H1 (cell line): ENCODE measurements around the gene LARP4. TPM values are rescaled to one million over a fixed set of nuclear protein-coding genes. Genes with fewer than 3 reads are reported as not detected.

Experiments used
- CTCF ChIA-PET: fragments of 300-600 bp; sonication (Branson Sonifier 250); formaldehyde crosslinking; loops from one replicate; lab custom pipeline; 2021; ENCODE audit not compliant: partially characterized antibody; lab: Charles Lee
- POLR2A ChIA-PET: fragments of 300-600 bp; sonication (Branson Sonifier 250); formaldehyde crosslinking; loops from one replicate; lab custom pipeline; 2021; ENCODE audit warnings: inconsistent platforms; ENCODE audit not compliant: partially characterized antibody; lab: Charles Lee
- DNase-seq, 2 experiments: peaks; one replicate each; pipeline versions ENCODE4 v3.0.0 to v3.0.0-alpha.2; 2010 to 2022; ENCODE audit warnings: low spot score in 2 of 2, low read depth in 1 of 2, mixed read lengths in 1 of 2
- FAIRE-seq: peaks from 2 replicates; lab custom pipeline; 2011; peaks lifted over from hg19 to GRCh38; lab: Jason Lieb, UNC
- H2AFZ ChIP-seq: 2 replicates; pipeline ENCODE4 v1.8.1; 2012; ENCODE audit warnings: low read length, inconsistent platforms
- H2AK5ac ChIP-seq: 2 replicates; pipeline ENCODE4 v1.6.1; 2013; ENCODE audit warnings: low read depth, low read length
- H2BK120ac ChIP-seq: replicated peaks from 2 replicates; pipeline ENCODE3; 2013; ENCODE audit warnings: low read depth, low read length, inconsistent platforms
- H2BK12ac ChIP-seq: 2 replicates; pipeline ENCODE4 v1.6.1; 2013; ENCODE audit warnings: low read depth, low read length
- H2BK15ac ChIP-seq: 2 replicates; pipeline ENCODE4 v1.6.1; 2013; ENCODE audit warnings: low read length
- H2BK20ac ChIP-seq: 2 replicates; pipeline ENCODE4 v1.6.1; 2013; ENCODE audit warnings: low read length
- H2BK5ac ChIP-seq: 2 replicates; pipeline ENCODE4 v1.6.1; 2013; ENCODE audit warnings: low read depth, low read length
- H3K14ac ChIP-seq: 2 replicates; pipeline ENCODE4 v1.6.1; 2013; ENCODE audit warnings: inconsistent platforms; ENCODE audit not compliant: insufficient read length
- H3K18ac ChIP-seq: 2 replicates; pipeline ENCODE4 v1.6.1; 2013; ENCODE audit warnings: low read length; ENCODE audit errors: extremely low read depth
- H3K23ac ChIP-seq: 2 replicates; pipeline ENCODE4 v1.6.1; 2013; ENCODE audit warnings: inconsistent platforms; ENCODE audit not compliant: insufficient read length
- H3K23me2 ChIP-seq: 2 replicates; pipeline ENCODE4 v1.6.1; 2013; ENCODE audit warnings: low read depth, low read length
- H3K27ac ChIP-seq: 2 replicates; pipeline ENCODE4 v1.6.1; 2011; ENCODE audit warnings: low read depth, low read length, inconsistent platforms
- H3K27me3 ChIP-seq, 4 experiments: replicated peaks in 1 of 4; 1 replicate in 1 of 4; 2 replicates in 3 of 4; pipeline versions ENCODE4 v1.6.1 to v1.8.1; 2011 to 2013; ENCODE audit warnings: low read length in 3 of 4, mild to moderate bottlenecking in 3 of 4, inconsistent platforms in 2 of 4, mixed read lengths in 2 of 4, moderate library complexity in 1 of 4; ENCODE audit not compliant: control insufficient read depth in 3 of 4, insufficient read depth in 3 of 4; ENCODE audit errors: extremely low read depth in 1 of 4
- H3K36me3 ChIP-seq, 4 experiments: 2 replicates each; pipeline versions ENCODE4 v1.6.1 to v1.8.1; 2011 to 2013; ENCODE audit warnings: mild to moderate bottlenecking in 4 of 4, low read length in 3 of 4, moderate library complexity in 2 of 4, control low read depth in 1 of 4, inconsistent platforms in 1 of 4; ENCODE audit not compliant: insufficient read depth in 4 of 4, control insufficient read depth in 2 of 4
- H3K4ac ChIP-seq: replicated peaks from 2 replicates; pipeline ENCODE3; 2013; ENCODE audit warnings: low read length, low read depth, mixed read lengths, inconsistent platforms; ENCODE audit not compliant: insufficient read length
- H3K4me1 ChIP-seq, 4 experiments: replicated peaks in 1 of 4; 1 replicate in 1 of 4; 2 replicates in 3 of 4; pipeline versions ENCODE4 v1.6.1 to v1.8.1; 2011 to 2013; ENCODE audit warnings: low read length in 3 of 4, inconsistent platforms in 2 of 4, mixed read lengths in 1 of 4; ENCODE audit not compliant: insufficient read depth in 4 of 4, control insufficient read depth in 3 of 4
- H3K4me2 ChIP-seq, 2 experiments: 2 replicates each; pipeline versions ENCODE4 v1.6.1 to v1.8.1; 2011 to 2013; ENCODE audit warnings: low read depth in 2 of 2, low read length in 2 of 2, control low read depth in 1 of 2, inconsistent platforms in 1 of 2, mild to moderate bottlenecking in 1 of 2; ENCODE audit not compliant: insufficient read depth in 1 of 2
- H3K4me3 ChIP-seq, 4 experiments: fragments of 200-600, 300-600 bp in 1 of 4; sonication (generic), shearing (Covaris generic), sonication (Bioruptor Twin) in 1 of 4; 2 replicates each; pipeline versions ENCODE4 v1.5.1 to v1.8.1; 2011 to 2016; ENCODE audit warnings: low read length in 4 of 4, low read depth in 3 of 4, control low read depth in 2 of 4, inconsistent platforms in 2 of 4, mild to moderate bottlenecking in 2 of 4, mixed read lengths in 1 of 4, moderate library complexity in 1 of 4; ENCODE audit not compliant: insufficient read depth in 2 of 4; ENCODE audit errors: extremely low read depth in 1 of 4
- H3K56ac ChIP-seq: replicated peaks from 2 replicates; pipeline ENCODE3; 2013; ENCODE audit warnings: low read depth, mild to moderate bottlenecking, mixed read lengths, low read length, inconsistent platforms; ENCODE audit not compliant: insufficient read length
- H3K79me1 ChIP-seq: 2 replicates; pipeline ENCODE4 v1.6.1; 2013; ENCODE audit warnings: low read depth, low read length, control low read depth
- H3K79me2 ChIP-seq, 2 experiments: 2 replicates each; pipeline versions ENCODE4 v1.6.1 to v1.8.1; 2012 to 2013; ENCODE audit warnings: low read length in 2 of 2, mild to moderate bottlenecking in 2 of 2, inconsistent platforms in 1 of 2; ENCODE audit not compliant: insufficient read depth in 2 of 2, control insufficient read depth in 1 of 2
- H3K9ac ChIP-seq, 4 experiments: replicated peaks in 1 of 4; 1 replicate in 1 of 4; 2 replicates in 3 of 4; pipeline versions ENCODE4 v1.6.1 to v1.8.1; 2011 to 2013; ENCODE audit warnings: low read depth in 3 of 4, low read length in 3 of 4, control low read depth in 2 of 4, mild to moderate bottlenecking in 2 of 4, moderate library complexity in 2 of 4, inconsistent platforms in 1 of 4; ENCODE audit errors: extremely low read depth in 1 of 4
- H3K9me3 ChIP-seq, 2 experiments: 2 replicates each; pipeline versions ENCODE4 v1.6.1 to v1.8.1; 2012 to 2013; ENCODE audit warnings: mild to moderate bottlenecking in 2 of 2, moderate library complexity in 2 of 2, control low read depth in 1 of 2, inconsistent platforms in 1 of 2, low read depth in 1 of 2, low read length in 1 of 2, mixed read lengths in 1 of 2; ENCODE audit not compliant: insufficient read depth in 2 of 2
- H4K20me1 ChIP-seq, 2 experiments: replicated peaks in 1 of 2; 2 replicates each; pipeline versions ENCODE3 to v1.8.1; 2011 to 2013; ENCODE audit warnings: inconsistent platforms in 2 of 2, low read length in 2 of 2, mild to moderate bottlenecking in 1 of 2; ENCODE audit not compliant: insufficient read depth in 2 of 2, control insufficient read depth in 1 of 2
- H4K5ac ChIP-seq: 2 replicates; pipeline ENCODE4 v1.6.1; 2013; ENCODE audit warnings: low read length, low read depth, mixed read lengths, inconsistent platforms; ENCODE audit not compliant: insufficient read length
- H4K8ac ChIP-seq: 2 replicates; pipeline ENCODE4 v1.8.0; 2013; ENCODE audit warnings: mild to moderate bottlenecking, moderate library complexity, low read length, inconsistent platforms; ENCODE audit not compliant: insufficient read depth; ENCODE audit errors: extremely low read depth
- H4K91ac ChIP-seq: replicated peaks from 2 replicates; pipeline ENCODE3; 2013; ENCODE audit warnings: low read length, mixed read lengths, inconsistent platforms; ENCODE audit not compliant: insufficient read length
- ATF2 ChIP-seq: IDR thresholded peaks from 2 replicates; pipeline ENCODE4 v1.6.1; 2012; ENCODE audit warnings: low read length, inconsistent platforms
- BRCA1 ChIP-seq: IDR thresholded peaks from 2 replicates; pipeline ENCODE4 v1.6.1; 2012; ENCODE audit warnings: low read depth, low read length, improper control_type of control experiment
- CEBPB ChIP-seq: IDR thresholded peaks from 2 replicates; pipeline ENCODE4 v1.6.1; 2012; ENCODE audit warnings: low read depth, low read length
- CHD1 ChIP-seq: IDR thresholded peaks from 2 replicates; pipeline ENCODE4 v1.6.1; 2012; ENCODE audit warnings: low read depth, low read length, improper control_type of control experiment
- CTBP2 ChIP-seq: IDR thresholded peaks from 2 replicates; pipeline ENCODE4 v1.7.0; 2011; ENCODE audit warnings: borderline replicate concordance, mild to moderate bottlenecking, moderate library complexity, mixed read lengths, low read length; ENCODE audit not compliant: insufficient read depth, insufficient read length
- JUND ChIP-seq: IDR thresholded peaks from 2 replicates; pipeline ENCODE4 v1.6.1; 2011; ENCODE audit warnings: mild to moderate bottlenecking, improper control_type of control experiment, low read length
- KDM4A ChIP-seq: IDR thresholded peaks from one replicate; pipeline ENCODE4 v1.7.1; 2012; ENCODE audit warnings: low read depth, mild to moderate bottlenecking, moderate library complexity, low read length, inconsistent platforms; ENCODE audit not compliant: severe bottlenecking
- RFX5 ChIP-seq: IDR thresholded peaks from 2 replicates; pipeline ENCODE4 v1.6.1; 2011; ENCODE audit warnings: low read depth, low read length, improper control_type of control experiment, borderline replicate concordance
- SP1 ChIP-seq: IDR thresholded peaks from 2 replicates; pipeline ENCODE4 v1.6.1; 2011; ENCODE audit warnings: low read depth, low read length
- TAF7 ChIP-seq: optimal IDR thresholded peaks from 2 replicates; pipeline ENCODE3; 2011; ENCODE audit warnings: low read depth, mild to moderate bottlenecking, inconsistent platforms, low read length, moderate library complexity, borderline replicate concordance
- WGBS, 2 experiments: shearing (Covaris generic) in 1 of 2; methylation state at CpG; one replicate each; pipeline versions ENCODE4 v1.1.6 to v1.1.7; 2013 to 2015; ENCODE audit warnings: low lambda C conversion rate in 2 of 2, mixed read lengths in 2 of 2, inconsistent platforms in 1 of 2, low coverage in 1 of 2, missing lambda C conversion rate in 1 of 2; ENCODE audit not compliant: insufficient replicate concordance in 2 of 2, insufficient coverage in 1 of 2, insufficient read length in 1 of 2; ENCODE audit errors: extremely low coverage in 1 of 2, missing lambda C conversion rate in 1 of 2; 5-methylcytosine and 5-hydroxymethylcytosine counted together
- polyA plus RNA-seq, 7 experiments: library from polyadenylated mRNA; depleted of rRNA in 3 of 7; stranded (reverse) in 5 of 7; unstranded in 2 of 7; fragments of >200 nt in 5 of 7; fragments of 200-250 nt in 2 of 7; gene quantifications; 1 replicate in 5 of 7; 2 replicates in 1 of 7; 4 replicates in 1 of 7; pipeline versions ENCODE4 v1.2.1 to v1.2.3, GENCODE V29; 2011 to 2013; ENCODE audit warnings: missing spikeins in 2 of 7, mixed read lengths in 2 of 7
- total RNA-seq: library from RNA; stranded (reverse); fragmentation: NEBNext Ultra II Directional; extraction: Animal tissue kit (Norgen Biotek cat#: 25700); gene quantifications from 2 replicates; pipeline ENCODE4 v1.2.1, GENCODE V29; 2021
- TF ChIP-seq, protein P1 (sequence below): IDR thresholded peaks from 2 replicates; pipeline ENCODE4 v1.6.1; 2011; ENCODE audit warnings: low read depth, mild to moderate bottlenecking, low read length; ENCODE audit not compliant: insufficient read depth

The LARP4 gene
- total and polyA plus RNA-seq, 2 of the 8 experiments (the other 6 are each of a cell fraction or from before 2014, with no cell fraction given) = 12.8 to 93.9 TPM

- DNase-seq (no peak), FAIRE-seq (no peak)
- Histone ChIP-seq H2AFZ (no peak overlapping the region), H3K4ac (no peak overlapping the region), H4K91ac (no peak overlapping the region), H3K4me2 (no peak overlapping the region), H3K27me3 (no peaks in the 10 kb centered on the region), H2BK12ac (no peak overlapping the region), H2BK5ac (peak overlapping the region; percentile 75), H3K23ac (no peak overlapping the region), H2BK15ac (no peak overlapping the region), H3K4me3 (no peak overlapping the region), H3K4me1 (no peaks in the 10 kb centered on the region), H3K18ac (no peak overlapping the region), H3K23me2 (no peaks in the 10 kb centered on the region), H4K8ac (no peak overlapping the region), H2BK120ac (no peak overlapping the region), H2AK5ac (no peak overlapping the region), H3K27ac (no peak overlapping the region), H3K56ac (no peak overlapping the region), H3K9me3 (no peaks in the 10 kb centered on the region), H4K5ac (no peak overlapping the region), H3K36me3 (no peaks in the 10 kb centered on the region), H3K79me1 (peaks cover 3% of the 10 kb centered on the region; the same call in 1 of the 2 replicates), H2BK20ac (no peak overlapping the region), H3K9ac (no peak overlapping the region; a peak in 1 of 7 replicates), H4K20me1 (peaks cover 0 to 3% of the 10 kb centered on the region in 2 experiments), H3K79me2 (peaks cover 16 to 81% of the 10 kb centered on the region in 2 experiments), H3K14ac (no peak overlapping the region)
- POLR2A ChIA-PET = interaction anchor here (0.7 to 3.4 kb wide), 2 partner anchors 8 to 12 kb away, joined by 3 to 9 read pairs; partner anchors contain the start of gene DIP2B
- CTCF ChIA-PET = interaction anchor here (1.0 to 1.6 kb wide), 4 partner anchors 12 to 443 kb away, joined by 3 to 4 read pairs (median 4); partner anchors contain the start of gene DIP2B
- WGBS, 2 experiments = 82% methylated on average over 3 of the region's 3 CpGs; no CpG with 5 or more reads in 1 of the 2 experiments
- TF ChIP-seq JUND (no peak), KDM4A (no peak), CHD1 (no peak), RFX5 (no peak), TAF7 (no peak), SP1 (no peak), BRCA1 (no peak), ATF2 (no peak), CTBP2 (no peak), CEBPB (no peak)
- TF ChIP-seq, protein P1, sequence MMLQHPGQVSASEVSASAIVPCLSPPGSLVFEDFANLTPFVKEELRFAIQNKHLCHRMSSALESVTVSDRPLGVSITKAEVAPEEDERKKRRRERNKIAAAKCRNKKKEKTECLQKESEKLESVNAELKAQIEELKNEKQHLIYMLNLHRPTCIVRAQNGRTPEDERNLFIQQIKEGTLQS = no peak
Measured at GRCh38 chr12:50517421-50518048, 116.8 kb downstream of the LARP4 start.
